Prostate gland (tissue), 2 donors: ENCODE data around the gene OLA1. TPM values are rescaled to one million over a fixed set of nuclear protein-coding genes. Genes with fewer than 3 reads are reported as not detected.

Experiments used
- DNase-seq: peaks from one replicate; pipeline ENCODE4 v3.0.0-alpha.2; 2019; ENCODE audit warnings: low spot score
- H3K27ac ChIP-seq, 2 donors: fragments of 200-600 bp; sonication (generic); 2 replicates each; pipeline ENCODE4 v1.5.1; 2017 to 2019
- H3K27me3 ChIP-seq: fragments of 200-600 bp; sonication (generic); replicated peaks from 2 replicates; pipeline ENCODE4 v1.5.1; 2019; ENCODE audit not compliant: insufficient read depth
- H3K36me3 ChIP-seq, 2 donors: fragments of 200-600 bp; sonication (generic); 1 replicate in 1 of 2; 2 replicates in 1 of 2; pipeline versions ENCODE4 v1.5.1 to v1.8.1; 2017 to 2019
- H3K4me1 ChIP-seq: fragments of 200-600 bp; sonication (generic); replicated peaks from 2 replicates; pipeline ENCODE4 v1.5.1; 2019
- H3K4me3 ChIP-seq, 2 donors: fragments of 200-600 bp; sonication (generic); 2 replicates each; pipeline ENCODE4 v1.5.1; 2017 to 2019
- H3K9me3 ChIP-seq: fragments of 200-600 bp; sonication (generic); 2 replicates; pipeline ENCODE4 v1.5.1; 2017
- POLR2A ChIP-seq: fragments of 450-650 bp; IDR thresholded peaks from one replicate; pipeline ENCODE4 v1.6.1; 2016; ENCODE audit warnings: antibody characterized with exemption, mild to moderate bottlenecking
- POLR2AphosphoS5 ChIP-seq: sonication (generic); formaldehyde crosslinking; IDR thresholded peaks from one replicate; pipeline ENCODE4 v1.6.1; 2017; ENCODE audit warnings: antibody characterized with exemption
- WGBS: methylation state at CpG from one replicate; pipeline ENCODE4 v1.1.5; 2018; 5-methylcytosine and 5-hydroxymethylcytosine counted together
- intact Hi-C: fragments of 100-400 bp; cut with DNase I; formaldehyde crosslinking; loops from one replicate; pipeline ENCODE4 v1.14.2; 2022
- total RNA-seq, 2 donors: library from RNA; depleted of rRNA; stranded (reverse); fragments of >200 nt; gene quantifications; one replicate each; pipeline ENCODE4 v1.1.0, GENCODE V29; 2016
- TF ChIP-seq, protein P1 (sequence below), 4 experiments: fragments of 200-600 bp in 2 of 4; fragments of 450-650 bp in 2 of 4; sonication (generic) in 2 of 4; IDR thresholded peaks; 1 replicate in 3 of 4; 2 replicates in 1 of 4; pipeline ENCODE4 v1.5.1; 2016 to 2019; ENCODE audit warnings: antibody characterized with exemption in 4 of 4, mild to moderate bottlenecking in 2 of 4, moderate library complexity in 2 of 4

The OLA1 gene
- total RNA-seq, 2 donors from 2014 or later, result 40.9 to 43.9 TPM

DNA sequence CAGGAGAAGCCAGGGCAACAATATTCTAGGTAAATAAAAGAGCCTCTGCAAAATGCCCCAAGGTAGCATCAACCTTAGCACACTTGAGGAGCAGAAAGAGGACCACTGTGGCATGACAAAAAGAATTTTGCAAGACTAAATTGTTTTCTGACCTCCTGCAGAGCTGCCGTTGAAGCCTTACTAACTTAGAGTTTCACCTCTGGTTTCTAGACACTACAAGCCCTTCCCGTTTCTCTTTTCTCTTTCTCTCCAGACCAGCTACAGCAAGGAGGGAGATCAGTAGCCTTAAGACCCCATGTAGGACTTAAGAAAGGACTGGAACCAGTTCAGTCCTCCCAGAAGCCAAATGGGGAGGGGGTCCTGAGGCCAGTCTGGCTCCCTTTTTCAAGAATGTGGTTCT is 209.9 kb downstream of the OLA1 start:
- H3K9me3 ChIP-seq, result no peaks in the 10 kb centered on the region
- H3K4me3 ChIP-seq, result no peak overlapping the region
- H3K27ac ChIP-seq, result no peak overlapping the region
- intact Hi-C loops, result loop anchor here (10.0 kb wide), 1 partner anchor 464 kb away; no protein-coding TSS in a partner anchor
- H3K36me3 ChIP-seq, result no peaks in the 10 kb centered on the region
- TF ChIP-seq, protein P1, sequence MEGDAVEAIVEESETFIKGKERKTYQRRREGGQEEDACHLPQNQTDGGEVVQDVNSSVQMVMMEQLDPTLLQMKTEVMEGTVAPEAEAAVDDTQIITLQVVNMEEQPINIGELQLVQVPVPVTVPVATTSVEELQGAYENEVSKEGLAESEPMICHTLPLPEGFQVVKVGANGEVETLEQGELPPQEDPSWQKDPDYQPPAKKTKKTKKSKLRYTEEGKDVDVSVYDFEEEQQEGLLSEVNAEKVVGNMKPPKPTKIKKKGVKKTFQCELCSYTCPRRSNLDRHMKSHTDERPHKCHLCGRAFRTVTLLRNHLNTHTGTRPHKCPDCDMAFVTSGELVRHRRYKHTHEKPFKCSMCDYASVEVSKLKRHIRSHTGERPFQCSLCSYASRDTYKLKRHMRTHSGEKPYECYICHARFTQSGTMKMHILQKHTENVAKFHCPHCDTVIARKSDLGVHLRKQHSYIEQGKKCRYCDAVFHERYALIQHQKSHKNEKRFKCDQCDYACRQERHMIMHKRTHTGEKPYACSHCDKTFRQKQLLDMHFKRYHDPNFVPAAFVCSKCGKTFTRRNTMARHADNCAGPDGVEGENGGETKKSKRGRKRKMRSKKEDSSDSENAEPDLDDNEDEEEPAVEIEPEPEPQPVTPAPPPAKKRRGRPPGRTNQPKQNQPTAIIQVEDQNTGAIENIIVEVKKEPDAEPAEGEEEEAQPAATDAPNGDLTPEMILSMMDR (IDR thresholded peaks at IDR 0.05), result no peak
- TF ChIP-seq POLR2AphosphoS5 (no peak), POLR2A (no peak)
- no peak for DNase-seq
- 84% methylated on average over 2 of the region's 2 CpGs for WGBS
- no peaks in the 10 kb centered on the region for H3K27me3 ChIP-seq
- no peaks in the 10 kb centered on the region for H3K4me1 ChIP-seq

DNA sequence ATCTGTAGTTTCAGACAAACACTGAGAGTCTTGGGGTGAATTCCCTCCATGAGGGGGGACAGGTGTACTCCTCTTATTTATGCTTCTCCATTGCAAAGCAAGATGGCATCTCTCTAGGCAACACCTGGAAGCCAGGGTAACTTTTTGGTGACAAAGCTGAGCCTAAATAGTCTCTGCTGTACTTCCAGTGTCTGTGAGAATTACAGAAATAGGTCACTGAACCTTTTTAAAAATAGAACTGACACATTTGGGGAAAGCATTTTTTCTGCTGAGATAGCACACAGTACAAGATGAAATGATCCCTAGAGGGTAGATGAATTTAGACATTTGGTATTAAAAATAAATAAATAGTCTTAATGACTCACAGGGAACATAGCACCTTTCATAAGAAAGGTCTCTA is 211.5 kb downstream of the OLA1 start:
- no peaks in the 10 kb centered on the region for H3K4me1 ChIP-seq
- no peak overlapping the region for H3K27ac ChIP-seq
- intact Hi-C loops, result loop anchor here (10.0 kb wide), 1 partner anchor 462 kb away; no protein-coding TSS in a partner anchor
- no peaks in the 10 kb centered on the region for H3K36me3 ChIP-seq
- H3K27me3 ChIP-seq, result no peaks in the 10 kb centered on the region
- H3K4me3 ChIP-seq, result no peak overlapping the region
- no peaks in the 10 kb centered on the region for H3K9me3 ChIP-seq
- TF ChIP-seq, protein P1 (IDR thresholded peaks at IDR 0.05), result no peak
- TF ChIP-seq POLR2A, result no peak
- no peak for TF ChIP-seq POLR2AphosphoS5
- no peak for DNase-seq

DNA sequence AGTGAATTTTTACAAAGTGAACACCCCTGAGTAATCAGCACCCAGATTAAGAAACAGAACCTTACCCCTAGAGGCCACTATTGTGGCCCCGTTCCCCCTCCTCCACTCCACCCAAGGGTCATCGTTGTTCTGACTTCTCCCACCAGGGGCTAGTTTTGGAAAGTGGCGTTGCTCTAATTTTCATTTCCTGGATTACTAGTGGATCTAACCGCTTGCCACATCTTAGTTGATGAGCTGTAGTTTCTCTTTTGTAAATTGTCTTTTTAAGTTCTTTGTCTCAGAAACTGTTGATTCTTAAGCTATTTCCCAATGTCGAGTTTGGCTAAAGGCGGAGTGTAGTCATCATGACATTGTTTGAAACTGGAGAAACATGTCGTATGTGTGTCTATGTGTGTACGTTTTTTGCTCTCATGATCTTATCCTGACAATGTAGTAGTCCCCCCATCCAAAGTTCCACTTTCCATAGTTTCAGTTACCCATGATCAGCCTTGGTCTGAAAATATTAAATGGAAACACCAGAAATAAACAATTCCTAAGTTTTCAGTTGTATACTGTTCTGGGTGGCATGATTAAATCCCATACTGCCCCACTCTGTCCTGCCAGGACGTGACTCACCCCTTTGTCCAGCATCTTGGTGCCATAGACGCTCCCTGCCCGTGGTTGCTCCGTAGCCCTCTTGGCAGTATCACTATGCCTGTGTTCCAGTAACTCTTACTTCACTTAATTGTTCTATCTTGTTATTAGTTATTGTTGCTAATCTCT is 212.2 kb downstream of the OLA1 start:
- intact Hi-C loops, result loop anchor here (10.0 kb wide), 1 partner anchor 461 kb away; no protein-coding TSS in a partner anchor
- Histone ChIP-seq H3K9me3 (no peaks in the 10 kb centered on the region), H3K4me1 (no peaks in the 10 kb centered on the region), H3K36me3 (no peaks in the 10 kb centered on the region), H3K4me3 (no peak overlapping the region), H3K27ac (no peak overlapping the region), H3K27me3 (no peaks in the 10 kb centered on the region)
- no peak for DNase-seq
- TF ChIP-seq, protein P1 (IDR thresholded peaks at IDR 0.05), result no peak
- TF ChIP-seq POLR2AphosphoS5 (no peak), POLR2A (no peak)
- WGBS, result 82% methylated on average over 12 of the region's 12 CpGs

DNA sequence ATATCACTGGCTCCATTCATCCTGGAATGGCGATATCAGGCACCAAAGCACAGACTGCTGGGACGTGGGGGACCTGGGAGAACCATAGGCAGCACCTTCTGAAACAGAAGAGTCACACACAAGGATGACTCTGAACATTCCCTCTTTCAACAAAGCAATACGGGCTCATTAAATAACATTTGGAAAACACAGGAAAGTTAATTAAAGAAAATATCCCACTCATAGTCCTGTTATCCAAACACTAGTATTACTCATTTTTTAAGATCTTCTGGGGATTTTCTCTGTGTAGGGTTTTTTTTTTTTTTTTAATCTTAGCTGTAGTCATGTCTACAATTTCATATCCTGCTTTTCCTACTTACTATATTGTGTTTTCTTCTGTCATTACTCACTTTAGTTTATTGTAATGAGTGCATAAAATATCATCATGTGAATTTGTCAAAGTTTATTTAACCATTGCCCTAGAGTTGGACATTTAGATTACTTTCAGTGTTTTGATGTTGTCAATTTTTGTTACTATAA is 213.2 kb downstream of the OLA1 start:
- Histone ChIP-seq H3K27ac (no peak overlapping the region), H3K4me1 (no peaks in the 10 kb centered on the region), H3K4me3 (no peak overlapping the region), H3K9me3 (no peaks in the 10 kb centered on the region), H3K36me3 (no peaks in the 10 kb centered on the region), H3K27me3 (no peaks in the 10 kb centered on the region)
- intact Hi-C loops, result loop anchor here (10.0 kb wide), 1 partner anchor 460 kb away; no protein-coding TSS in a partner anchor
- no peak for DNase-seq
- WGBS, result 80% methylated on average over 3 of the region's 3 CpGs
- TF ChIP-seq POLR2AphosphoS5, result no peak
- no peak for TF ChIP-seq POLR2A
- TF ChIP-seq, protein P1 (IDR thresholded peaks at IDR 0.05), result no peak

GRCh38 chr2:174033163-174033550 is 215.2 kb downstream of the OLA1 start:
- no peaks in the 10 kb centered on the region for H3K36me3 ChIP-seq
- H3K27ac ChIP-seq, result no peak overlapping the region
- H3K4me3 ChIP-seq, result no peak overlapping the region
- H3K9me3 ChIP-seq, result no peaks in the 10 kb centered on the region
- H3K4me1 ChIP-seq, result no peaks in the 10 kb centered on the region
- DNase-seq, result no peak
- no peaks in the 10 kb centered on the region for H3K27me3 ChIP-seq
- intact Hi-C loops, result loop anchor here (10.0 kb wide), 1 partner anchor 458 kb away; no protein-coding TSS in a partner anchor
- TF ChIP-seq, protein P1 (IDR thresholded peaks at IDR 0.05), result no peak
- no peak for TF ChIP-seq POLR2A
- no peak for TF ChIP-seq POLR2AphosphoS5
- 90% methylated on average over 2 of the region's 2 CpGs for WGBS
